Peyer's patch (tissue), 4 donors: ENCODE measurements around the gene CELF4.

Source experiments
- CTCF ChIP-seq, 6 experiments: fragments of 450-650 bp in 4 of 6; fragments of 200-600 bp in 2 of 6; sonication (generic) in 1 of 6; IDR thresholded peaks; one replicate each; pipeline ENCODE4 v1.5.1; 2017 to 2019; ENCODE audit warnings: antibody characterized with exemption in 6 of 6, mild to moderate bottlenecking in 3 of 6, moderate library complexity in 1 of 6
- POLR2A ChIP-seq, 2 donors: fragments of 450-650 bp; IDR thresholded peaks; one replicate each; pipeline ENCODE4 v1.5.1; 2017; ENCODE audit warnings: antibody characterized with exemption in 2 of 2, mild to moderate bottlenecking in 2 of 2, moderate library complexity in 2 of 2

DNA sequence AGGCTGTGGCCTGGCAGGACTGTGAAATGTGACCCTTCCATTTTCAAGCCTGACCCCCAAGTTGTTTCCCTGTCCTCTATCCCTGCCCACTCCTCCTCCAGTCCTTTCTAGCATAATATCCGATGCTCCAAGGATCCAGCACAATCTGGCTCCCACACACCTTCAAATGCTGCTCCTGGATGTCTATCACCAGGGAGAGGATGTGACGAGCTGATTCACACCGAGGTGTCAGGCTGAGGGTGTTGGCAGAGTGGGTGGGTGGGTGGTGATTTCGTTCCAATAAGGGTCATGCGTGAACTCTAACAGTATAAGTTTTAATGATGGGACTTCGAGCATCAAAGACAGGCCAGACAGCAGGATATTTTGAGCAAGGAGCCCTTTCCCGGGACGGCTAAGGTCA lies 107.8 kb downstream of the CELF4 start:
- TF ChIP-seq CTCF (IDR thresholded peaks at IDR 0.05) (no peak), POLR2A (IDR thresholded peaks at IDR 0.05) (no peak)
